GM12891 (cell line): ENCODE results near the gene NCKAP5.

Experiments
- DNase-seq: peaks from one replicate; pipeline ENCODE4 v3.0.0; 2011; ENCODE audit warnings: low spot score; ENCODE audit not compliant: insufficient read length
- FAIRE-seq: peaks from 2 replicates; lab custom pipeline; 2011; peaks lifted over from hg19 to GRCh38; lab: Jason Lieb, UNC
- PAX5 ChIP-seq: IDR thresholded peaks from 2 replicates; pipeline ENCODE4 v1.6.1; 2011; ENCODE audit warnings: low read length, moderate library complexity, mild to moderate bottlenecking; ENCODE audit not compliant: insufficient read depth, severe bottlenecking
- POLR2A ChIP-seq: IDR thresholded peaks from 2 replicates; pipeline ENCODE4 v1.6.1; 2011; ENCODE audit warnings: low read depth, low read length, control low read depth
- POLR2AphosphoS5 ChIP-seq: IDR thresholded peaks from 2 replicates; pipeline ENCODE4 v1.6.1; 2011; ENCODE audit warnings: low read depth, low read length, control low read depth
- POU2F2 ChIP-seq: IDR thresholded peaks from 2 replicates; pipeline ENCODE4 v1.6.1; 2011; ENCODE audit warnings: low read depth, mild to moderate bottlenecking, control low read depth, low read length, moderate library complexity
- SPI1 ChIP-seq: IDR thresholded peaks from 2 replicates; pipeline ENCODE4 v1.6.1; 2011; ENCODE audit warnings: low read depth, low read length, control low read depth
- TAF1 ChIP-seq: IDR thresholded peaks from 2 replicates; pipeline ENCODE4 v1.6.1; 2011; ENCODE audit warnings: low read depth, low read length, control low read depth

Gene NCKAP5

DNA sequence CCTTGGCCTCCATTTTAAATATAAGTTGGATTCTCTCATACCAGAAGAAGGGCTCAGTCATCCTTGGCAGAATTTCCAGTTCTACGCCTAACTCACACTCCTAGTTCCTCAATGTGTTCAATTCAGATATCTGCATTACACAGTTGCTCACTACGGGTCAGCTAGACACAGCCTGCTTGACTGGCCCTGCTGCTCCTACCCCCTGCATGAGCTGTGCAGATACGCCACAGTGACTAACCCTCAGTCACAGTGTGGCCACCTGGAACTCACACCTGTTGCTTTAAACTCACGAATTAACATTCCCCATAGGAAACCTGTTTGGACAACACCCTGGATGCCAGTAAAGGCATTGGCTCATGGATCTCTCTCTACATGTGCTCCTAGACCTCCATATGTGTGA, 429.6 kb downstream of the NCKAP5 start:
- no peak for DNase-seq
- TF ChIP-seq SPI1 (no peak), PAX5 (no peak), POU2F2 (no peak), POLR2A (no peak), POLR2AphosphoS5 (no peak), TAF1 (no peak)
- FAIRE-seq = no peak

DNA sequence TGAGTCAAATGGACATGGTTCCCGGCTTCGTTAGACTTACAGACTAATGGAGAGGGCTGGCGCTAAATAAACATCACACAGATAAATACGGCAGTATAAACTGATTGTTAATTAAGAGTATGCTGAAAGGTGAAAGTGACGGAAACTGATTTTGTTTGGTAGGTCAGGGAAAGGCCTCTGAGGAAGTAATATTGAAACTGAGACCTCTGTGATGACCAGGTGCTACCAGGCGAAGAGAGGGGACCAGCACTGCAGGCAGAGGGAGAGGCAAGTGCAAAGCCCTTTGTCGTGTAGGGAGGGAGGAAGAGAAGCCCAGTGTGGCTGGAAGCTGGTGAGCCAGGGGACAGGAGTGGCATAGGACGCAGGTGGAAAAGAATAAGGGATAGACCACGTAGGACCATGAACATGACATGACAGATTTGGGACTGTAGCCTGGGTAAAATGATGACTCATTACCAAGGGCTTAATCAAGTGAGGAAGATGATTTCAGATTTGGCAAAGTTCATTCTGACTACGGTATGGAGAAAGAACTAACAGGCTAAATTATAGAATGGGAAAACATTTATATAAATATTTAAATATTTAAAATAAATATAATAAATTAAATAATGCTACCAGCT, 433.1 kb downstream of the NCKAP5 start:
- TF ChIP-seq PAX5 (no peak), POLR2A (no peak), POU2F2 (no peak), POLR2AphosphoS5 (no peak), TAF1 (no peak), SPI1 (no peak)
- DNase-seq (no peak), FAIRE-seq (no peak)

DNA sequence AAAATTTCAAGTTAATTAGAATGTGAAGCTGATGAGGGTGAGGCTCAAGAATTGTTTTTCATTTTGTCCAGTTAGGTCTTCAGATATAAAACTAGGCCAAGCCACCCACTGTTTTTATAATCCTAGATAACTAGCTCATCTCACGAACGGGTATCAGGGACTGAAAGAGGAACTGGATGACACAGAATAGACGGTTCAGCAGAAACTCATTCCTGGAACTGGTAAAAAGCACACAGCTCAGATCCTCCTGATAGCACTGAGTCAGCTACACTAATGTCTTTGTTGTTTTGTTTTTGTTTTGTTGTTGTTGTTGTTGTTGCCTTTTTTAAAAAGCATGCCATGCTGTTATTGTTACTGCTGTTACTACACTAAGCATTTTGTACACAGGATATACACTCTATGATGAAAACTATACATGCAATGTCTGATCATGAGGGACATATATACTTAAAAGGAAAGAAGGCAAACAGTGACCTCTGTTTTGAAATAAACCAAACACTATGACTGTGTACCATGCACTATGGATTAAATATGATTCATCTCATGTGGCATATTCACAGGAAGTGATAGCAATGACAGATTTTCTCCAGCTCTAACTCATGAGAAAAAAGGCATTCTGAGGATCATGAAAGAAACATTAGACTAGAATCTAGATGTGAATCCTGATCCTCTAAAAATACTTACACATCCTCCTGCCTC, 437.6 kb downstream of the NCKAP5 start:
- no peak for DNase-seq
- TF ChIP-seq SPI1 (peak; percentile 41), POLR2AphosphoS5 (no peak)
- FAIRE-seq = no peak

DNA sequence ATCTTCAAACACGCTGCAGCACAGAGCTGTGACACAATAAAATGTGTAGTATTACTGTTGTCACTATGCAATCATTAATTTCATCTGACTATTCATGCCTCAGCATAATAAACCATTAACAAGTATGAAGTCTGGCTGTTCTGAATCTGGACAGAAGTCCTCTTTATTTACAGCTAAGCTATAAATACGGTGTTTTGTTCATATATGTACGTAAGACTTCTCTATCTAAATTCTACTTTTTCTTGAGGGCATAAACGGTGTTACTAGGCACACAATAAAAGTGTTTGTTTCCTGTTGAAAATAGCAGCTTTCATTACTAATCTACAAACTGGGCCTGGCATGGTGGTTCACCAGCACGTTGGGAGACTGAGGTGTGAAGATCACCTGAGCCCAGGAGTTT, 443.8 kb downstream of the NCKAP5 start:
- DNase-seq (no peak), FAIRE-seq (no peak)
- TF ChIP-seq TAF1 = no peak
- no peak for TF ChIP-seq POU2F2
- no peak for TF ChIP-seq SPI1
- TF ChIP-seq POLR2AphosphoS5 = no peak
- TF ChIP-seq PAX5 = no peak

DNA sequence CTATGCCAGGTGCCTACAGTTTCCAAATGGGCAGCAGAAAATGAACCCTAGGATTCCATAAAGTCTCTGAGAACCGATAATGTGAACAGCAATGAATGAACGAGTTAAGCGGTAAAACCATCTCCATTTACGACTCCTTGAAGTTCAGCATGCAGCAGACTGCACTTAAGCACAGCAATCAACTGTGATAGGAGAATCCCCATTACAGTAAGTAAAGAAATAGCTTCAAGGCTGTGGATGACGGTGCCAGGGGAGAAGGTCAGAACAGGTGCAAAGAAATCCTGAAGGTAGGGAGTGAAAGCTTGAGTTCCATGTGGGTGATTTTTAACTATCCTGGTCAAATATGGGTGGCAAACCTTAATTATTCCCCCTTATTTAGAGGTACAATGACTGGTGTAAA, 444.4 kb downstream of the NCKAP5 start:
- TF ChIP-seq PAX5 (no peak), POLR2A (no peak), POU2F2 (no peak), POLR2AphosphoS5 (no peak), SPI1 (no peak), TAF1 (no peak)
- FAIRE-seq = no peak
- no peak for DNase-seq

DNA sequence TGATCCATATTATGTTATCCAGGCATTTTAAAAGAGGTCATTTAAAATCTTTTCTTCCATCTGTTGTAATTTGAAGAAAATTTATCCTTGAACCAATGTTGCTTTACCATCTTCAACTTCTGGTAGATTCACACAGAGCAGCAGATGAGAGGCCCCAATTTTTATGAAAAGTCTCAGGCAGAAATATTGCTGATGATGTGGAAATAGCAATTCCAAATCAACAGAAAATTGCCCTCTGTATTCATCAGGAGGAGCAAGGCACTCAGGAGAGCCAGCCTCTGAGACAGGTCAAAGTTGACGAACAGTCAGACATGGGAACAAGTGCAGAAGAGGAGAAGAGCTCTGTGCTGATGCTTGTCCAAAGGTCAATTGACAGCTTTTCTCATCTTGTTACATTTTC, 444.9 kb downstream of the NCKAP5 start:
- FAIRE-seq (no peak), DNase-seq (no peak)
- TF ChIP-seq POU2F2 = no peak
- TF ChIP-seq PAX5 = no peak
- TF ChIP-seq TAF1 = no peak
- no peak for TF ChIP-seq POLR2AphosphoS5
- TF ChIP-seq SPI1 = no peak
- no peak for TF ChIP-seq POLR2A

DNA sequence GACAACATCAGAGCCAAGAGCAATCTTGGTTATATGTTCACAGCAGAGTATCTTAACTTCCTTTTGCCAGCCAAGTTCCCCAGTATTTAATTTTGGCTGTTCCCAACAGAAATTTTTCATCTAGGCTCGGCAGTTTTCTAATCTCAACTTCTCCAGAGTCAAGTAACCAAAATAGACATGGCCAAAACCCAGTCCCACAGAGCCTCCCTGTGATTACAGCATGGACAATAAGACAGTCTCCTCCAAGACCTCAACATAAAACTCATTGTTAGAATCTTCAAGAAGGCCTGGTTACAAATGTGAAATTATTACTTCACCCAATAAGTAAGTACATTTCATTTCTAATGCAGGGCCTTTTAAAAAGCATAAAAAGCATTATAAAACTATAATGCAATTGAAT, 445.7 kb downstream of the NCKAP5 start:
- no peak for TF ChIP-seq SPI1
- TF ChIP-seq PAX5 = no peak
- TF ChIP-seq POLR2AphosphoS5 = no peak
- no peak for TF ChIP-seq TAF1
- TF ChIP-seq POU2F2 = no peak
- no peak for TF ChIP-seq POLR2A
- FAIRE-seq (no peak), DNase-seq (no peak)

DNA sequence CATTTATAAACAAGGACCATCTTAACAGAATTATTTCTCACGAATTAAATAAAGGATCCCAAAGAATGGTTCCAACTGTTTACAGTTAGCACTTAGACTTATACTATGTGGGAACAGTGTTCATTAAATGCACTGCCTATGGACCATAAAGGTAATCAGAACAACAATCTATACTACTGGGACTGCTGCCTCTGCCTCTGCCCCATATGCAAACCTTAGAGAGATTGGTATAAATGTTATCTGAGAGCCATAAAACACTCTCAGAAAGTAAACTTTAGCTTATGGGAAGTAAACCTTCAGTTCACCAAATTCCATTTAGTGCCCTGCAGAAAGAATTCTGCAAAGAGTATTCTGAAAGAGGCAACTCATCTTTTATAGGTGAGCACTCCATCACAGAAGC, 448.0 kb downstream of the NCKAP5 start:
- TF ChIP-seq SPI1 = no peak
- TF ChIP-seq TAF1 = no peak
- DNase-seq = no peak
- FAIRE-seq = no peak

DNA sequence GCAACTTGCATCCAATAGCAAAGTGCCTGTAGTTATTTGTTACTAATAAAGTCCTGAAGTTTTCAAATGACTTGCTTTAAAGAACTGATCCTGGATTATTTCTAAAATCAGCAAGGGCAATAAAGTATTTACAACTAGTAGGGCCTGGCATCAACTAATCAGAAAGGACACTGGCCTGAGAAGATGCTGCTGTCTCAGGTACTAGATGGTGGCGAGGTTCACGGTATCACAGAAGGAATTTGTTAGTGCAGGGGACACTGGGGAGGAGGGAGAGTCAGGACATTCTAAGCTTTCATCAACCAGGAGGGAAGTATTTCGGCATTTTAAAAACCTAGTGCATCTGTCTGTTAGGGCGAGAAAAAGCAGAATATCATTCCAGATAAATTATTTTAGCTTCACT, 458.1 kb downstream of the NCKAP5 start:
- TF ChIP-seq POU2F2 (no peak), POLR2A (no peak), PAX5 (no peak), TAF1 (no peak), POLR2AphosphoS5 (no peak), SPI1 (no peak)
- DNase-seq = no peak
- FAIRE-seq = no peak

DNA sequence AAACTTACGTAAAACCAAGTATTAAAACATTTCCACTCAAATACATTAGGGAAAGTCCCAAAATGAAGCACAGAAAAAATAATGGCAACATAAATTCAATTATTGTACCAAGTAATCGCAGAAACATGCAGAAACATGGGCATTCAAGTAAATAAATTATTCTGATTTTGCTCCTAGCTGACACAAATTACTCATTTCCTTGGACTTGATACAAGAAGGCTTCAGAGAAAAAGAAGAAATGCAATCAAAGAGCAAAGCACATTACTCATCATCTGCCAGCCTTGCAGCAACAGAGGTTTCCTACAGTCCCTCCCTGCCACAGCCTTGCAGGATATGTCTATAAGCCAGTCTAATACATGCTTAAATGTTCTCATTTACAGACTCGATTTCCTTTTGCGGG, 458.5 kb downstream of the NCKAP5 start:
- no peak for FAIRE-seq
- DNase-seq = no peak
- TF ChIP-seq POLR2AphosphoS5 = no peak
- TF ChIP-seq PAX5 = no peak
- no peak for TF ChIP-seq POU2F2
- TF ChIP-seq TAF1 = no peak
- TF ChIP-seq SPI1 = no peak
- TF ChIP-seq POLR2A = no peak
